Esophagus squamous epithelium (tissue), 5 donors: Measurements from ENCODE around the gene CMTM7. TPM values are rescaled to one million over a fixed set of nuclear protein-coding genes. Genes with fewer than 3 reads are reported as not detected.
"Not testable (repeated sequence)": the region's sequence is repeated elsewhere in the genome, so short reads cannot be mapped to it uniquely, and the experiment has no call there.

Source experiments
- DNase-seq: peaks from one replicate; lab custom pipeline; 2025; lab: John Stamatoyannopoulos, UW
- H3K27ac ChIP-seq, 4 donors: fragments of 200-600 bp; sonication (generic); one replicate each; pipeline ENCODE4 v1.5.1; 2016 to 2019; ENCODE audit warnings: mild to moderate bottlenecking in 1 of 4
- H3K27me3 ChIP-seq, 4 donors: fragments of 200-600 bp; sonication (generic); 1 replicate in 3 of 4; 2 replicates in 1 of 4; pipeline versions ENCODE4 v1.5.1 to v1.6.0; 2017 to 2021; ENCODE audit warnings: antibody characterized with exemption in 1 of 4
- H3K36me3 ChIP-seq, 3 donors: fragments of 200-600 bp; sonication (generic); one replicate each; pipeline ENCODE4 v1.5.1; 2016 to 2019
- H3K4me1 ChIP-seq, 3 donors: fragments of 200-600 bp; sonication (generic); one replicate each; pipeline ENCODE4 v1.5.1; 2017 to 2019
- H3K4me3 ChIP-seq, 4 donors: fragments of 200-600 bp; sonication (generic); 1 replicate in 3 of 4; 2 replicates in 1 of 4; pipeline ENCODE4 v1.5.1; 2016 to 2019; ENCODE audit warnings: mild to moderate bottlenecking in 2 of 4, moderate library complexity in 1 of 4
- H3K9me3 ChIP-seq, 3 donors: fragments of 200-600 bp; sonication (generic); one replicate each; pipeline ENCODE4 v1.5.1; 2016 to 2019
- CTCF ChIP-seq, 6 experiments: fragments of 450-650 bp in 4 of 6; fragments of 200-600 bp in 2 of 6; sonication (generic) in 2 of 6; IDR thresholded peaks; one replicate each; pipeline ENCODE4 v1.5.1; 2016 to 2019; ENCODE audit warnings: antibody characterized with exemption in 6 of 6, mild to moderate bottlenecking in 4 of 6, moderate library complexity in 4 of 6
- POLR2A ChIP-seq, 4 donors: fragments of 450-650 bp; IDR thresholded peaks; one replicate each; pipeline ENCODE4 v1.6.1; 2017; ENCODE audit warnings: antibody characterized with exemption in 4 of 4, mild to moderate bottlenecking in 4 of 4, moderate library complexity in 3 of 4
- WGBS, 2 donors: methylation state at CpG; one replicate each; pipeline ENCODE4 v1.1.5; 2018; 5-methylcytosine and 5-hydroxymethylcytosine counted together
- intact Hi-C: fragments of 100-400 bp; cut with DNase I; formaldehyde crosslinking; loops from one replicate; pipeline ENCODE4 v1.15.0; 2022
- total RNA-seq, 4 donors: library from RNA; depleted of rRNA; stranded (reverse); fragments of >200 nt; gene quantifications; one replicate each; pipeline ENCODE4 v1.1.0, GENCODE V29; 2016
- donor health status: DM: yes; HTN: yes; CAD: no.

Gene CMTM7
- total RNA-seq, 4 donors from 2014 or later: 0.35 to 6.7 (median 3.0) TPM; not detected in 1

- intact Hi-C loops: loop anchor here (5.0 kb wide), 1 partner anchor 85 kb away; no protein-coding TSS in a partner anchor
- Histone ChIP-seq H3K4me3 (no peak overlapping the region), H3K27me3 (peaks cover 0 to 84% (median 0%) of the 10 kb centered on the region in 4 donors), H3K4me1 (no peaks in the 10 kb centered on the region), H3K9me3 (no peaks in the 10 kb centered on the region), H3K36me3 (no peaks in the 10 kb centered on the region), H3K27ac (no peak overlapping the region)
- DNase-seq: no peak
- WGBS, 2 donors: 73 to 75% methylated on average over 7 of the region's 7 CpGs
- TF ChIP-seq POLR2A (IDR thresholded peaks at IDR 0.05): no peak
- TF ChIP-seq CTCF (IDR thresholded peaks at IDR 0.05): no peak
Observed at GRCh38 chr3:32381922-32382321, 9.7 kb upstream of the CMTM7 start.

GRCh38 chr3:32383136-32383711 is 8.4 kb upstream of the CMTM7 start:
- TF ChIP-seq CTCF (IDR thresholded peaks at IDR 0.05) (no peak), POLR2A (IDR thresholded peaks at IDR 0.05) (no peak)
- no peak for DNase-seq
- Histone ChIP-seq H3K27me3 (peaks cover 0 to 89% (median 0%) of the 10 kb centered on the region in 4 donors), H3K9me3 (no peaks in the 10 kb centered on the region), H3K4me1 (no peaks in the 10 kb centered on the region), H3K27ac (no peak overlapping the region), H3K4me3 (no peak overlapping the region), H3K36me3 (no peaks in the 10 kb centered on the region)
- WGBS, 2 donors: 28 to 38% methylated on average over 2 of the region's 2 CpGs
- intact Hi-C loops: loop anchor here (5.0 kb wide), 1 partner anchor 84 kb away; no protein-coding TSS in a partner anchor

GRCh38 chr3:32384938-32385337 is 6.7 kb upstream of the CMTM7 start:
- Histone ChIP-seq H3K4me1 (no peaks in the 10 kb centered on the region), H3K27me3 (peaks cover 0 to 97% (median 0%) of the 10 kb centered on the region in 4 donors), H3K36me3 (no peaks in the 10 kb centered on the region), H3K4me3 (no peak overlapping the region), H3K9me3 (no peaks in the 10 kb centered on the region), H3K27ac (no peak overlapping the region)
- 25 to 59% methylated on average over 4 of the region's 5 CpGs for WGBS, 2 donors
- no peak for DNase-seq
- intact Hi-C loops: loop anchor here (5.0 kb wide), 1 partner anchor 82 kb away; no protein-coding TSS in a partner anchor
- no peak for TF ChIP-seq POLR2A (IDR thresholded peaks at IDR 0.05)
- TF ChIP-seq CTCF (IDR thresholded peaks at IDR 0.05): no peak

DNA sequence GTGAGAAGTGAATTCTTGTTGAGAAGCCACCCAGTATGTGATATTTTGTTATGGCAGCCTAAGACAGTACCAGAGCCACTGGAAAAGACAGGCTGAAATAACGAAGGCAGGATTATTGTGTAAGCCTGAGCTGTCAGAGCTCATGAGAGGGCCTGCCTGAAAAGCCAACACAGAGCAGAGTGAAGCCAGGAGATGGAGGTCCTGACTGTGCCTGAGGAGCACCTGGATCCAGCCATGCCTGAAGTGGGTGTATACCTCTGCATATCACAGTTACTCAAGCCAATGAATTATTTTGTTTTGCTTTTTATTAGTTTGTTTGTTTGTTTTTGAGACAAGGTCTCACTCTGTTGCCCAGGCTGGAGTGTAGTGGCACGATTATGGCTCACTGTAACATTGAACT is 4.1 kb upstream of the CMTM7 start:
- intact Hi-C loops: no loop called here
- H3K27me3 ChIP-seq: peaks cover 0 to 100% (median 0%) of the 10 kb centered on the region in 4 donors
- no peak overlapping the region for H3K27ac ChIP-seq
- no peak for DNase-seq
- no peaks in the 10 kb centered on the region for H3K36me3 ChIP-seq
- peaks cover 0 to 19% (median 3%) of the 10 kb centered on the region in 3 donors for H3K4me1 ChIP-seq
- no peaks in the 10 kb centered on the region for H3K9me3 ChIP-seq
- no peak overlapping the region for H3K4me3 ChIP-seq
- TF ChIP-seq CTCF (IDR thresholded peaks at IDR 0.05) (no peak), POLR2A (IDR thresholded peaks at IDR 0.05) (no peak)
- 74 to 86% methylated on average over 2 of the region's 2 CpGs for WGBS, 2 donors

GRCh38 chr3:32389577-32389976 is 2.1 kb upstream of the CMTM7 start:
- H3K27ac ChIP-seq, intact Hi-C loops, H3K4me3 ChIP-seq, H3K36me3 ChIP-seq, DNase-seq, H3K9me3 ChIP-seq: not testable (repeated sequence)
- H3K27me3 ChIP-seq: peaks cover 0 to 99% (median 0%) of the 10 kb centered on the region in 4 donors
- WGBS, 2 donors: 59 to 69% methylated on average over 2 of the region's 2 CpGs
- peaks cover 0 to 26% (median 3%) of the 10 kb centered on the region in 3 donors for H3K4me1 ChIP-seq
